Measurements from ENCODE around the gene NXT1.

DNA sequence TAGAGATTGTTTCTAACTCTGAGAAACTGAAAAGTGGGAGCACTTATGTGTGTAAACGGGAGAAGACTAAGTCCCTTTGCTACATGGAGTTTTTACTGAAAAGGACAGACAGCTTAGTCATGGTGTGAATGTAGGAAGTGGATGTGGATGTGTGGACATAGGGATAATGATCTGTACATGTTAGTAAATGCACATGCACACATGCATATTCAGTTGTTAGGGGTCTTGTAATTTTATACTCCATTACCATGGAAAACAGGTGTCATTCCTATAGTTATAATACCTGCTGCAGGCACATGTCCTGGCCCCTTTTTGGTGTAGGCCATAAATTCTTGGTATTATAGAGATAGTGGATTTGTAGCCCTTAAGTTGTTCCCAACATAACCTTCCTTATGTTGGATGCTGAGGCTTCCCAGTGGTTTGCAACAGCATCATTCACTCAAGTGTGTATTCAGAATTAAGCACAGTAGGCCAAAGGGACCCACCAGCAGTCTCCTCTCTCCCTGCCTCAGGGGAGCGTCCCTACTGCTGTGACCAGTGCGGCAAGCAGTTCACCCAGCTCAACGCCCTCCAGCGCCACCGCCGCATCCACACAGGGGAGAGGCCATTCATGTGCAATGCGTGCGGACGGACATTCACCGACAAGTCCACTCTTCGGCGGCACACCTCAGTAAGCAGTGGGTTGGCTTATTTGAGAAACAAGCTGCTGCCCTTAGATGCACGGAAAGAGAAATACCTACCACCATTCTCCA, 18.7 kb downstream of the NXT1 start:
- no peak for TF ChIP-seq OSR1 (CRISPR knock-in tag; IDR thresholded peaks at IDR 0.05)
- no peak for TF ChIP-seq ESRRG (CRISPR knock-in tag; IDR thresholded peaks at IDR 0.05)
- TF ChIP-seq CSDC2 (CRISPR knock-in tag; IDR thresholded peaks at IDR 0.05), result no peak
- TF ChIP-seq, protein P1, sequence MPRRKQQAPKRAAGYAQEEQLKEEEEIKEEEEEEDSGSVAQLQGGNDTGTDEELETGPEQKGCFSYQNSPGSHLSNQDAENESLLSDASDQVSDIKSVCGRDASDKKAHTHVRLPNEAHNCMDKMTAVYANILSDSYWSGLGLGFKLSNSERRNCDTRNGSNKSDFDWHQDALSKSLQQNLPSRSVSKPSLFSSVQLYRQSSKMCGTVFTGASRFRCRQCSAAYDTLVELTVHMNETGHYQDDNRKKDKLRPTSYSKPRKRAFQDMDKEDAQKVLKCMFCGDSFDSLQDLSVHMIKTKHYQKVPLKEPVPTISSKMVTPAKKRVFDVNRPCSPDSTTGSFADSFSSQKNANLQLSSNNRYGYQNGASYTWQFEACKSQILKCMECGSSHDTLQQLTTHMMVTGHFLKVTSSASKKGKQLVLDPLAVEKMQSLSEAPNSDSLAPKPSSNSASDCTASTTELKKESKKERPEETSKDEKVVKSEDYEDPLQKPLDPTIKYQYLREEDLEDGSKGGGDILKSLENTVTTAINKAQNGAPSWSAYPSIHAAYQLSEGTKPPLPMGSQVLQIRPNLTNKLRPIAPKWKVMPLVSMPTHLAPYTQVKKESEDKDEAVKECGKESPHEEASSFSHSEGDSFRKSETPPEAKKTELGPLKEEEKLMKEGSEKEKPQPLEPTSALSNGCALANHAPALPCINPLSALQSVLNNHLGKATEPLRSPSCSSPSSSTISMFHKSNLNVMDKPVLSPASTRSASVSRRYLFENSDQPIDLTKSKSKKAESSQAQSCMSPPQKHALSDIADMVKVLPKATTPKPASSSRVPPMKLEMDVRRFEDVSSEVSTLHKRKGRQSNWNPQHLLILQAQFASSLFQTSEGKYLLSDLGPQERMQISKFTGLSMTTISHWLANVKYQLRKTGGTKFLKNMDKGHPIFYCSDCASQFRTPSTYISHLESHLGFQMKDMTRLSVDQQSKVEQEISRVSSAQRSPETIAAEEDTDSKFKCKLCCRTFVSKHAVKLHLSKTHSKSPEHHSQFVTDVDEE (CRISPR knock-in tag; IDR thresholded peaks at IDR 0.05), result no peak
- no peak for TF ChIP-seq ISL1 (CRISPR knock-in tag; IDR thresholded peaks at IDR 0.05)
- no peak for TF ChIP-seq ZC3H10 (CRISPR knock-in tag; IDR thresholded peaks at IDR 0.05)
- TF ChIP-seq TOX (CRISPR knock-in tag; IDR thresholded peaks at IDR 0.05; ENCODE audit: borderline replicate concordance), result no peak
- TF ChIP-seq, protein P2, sequence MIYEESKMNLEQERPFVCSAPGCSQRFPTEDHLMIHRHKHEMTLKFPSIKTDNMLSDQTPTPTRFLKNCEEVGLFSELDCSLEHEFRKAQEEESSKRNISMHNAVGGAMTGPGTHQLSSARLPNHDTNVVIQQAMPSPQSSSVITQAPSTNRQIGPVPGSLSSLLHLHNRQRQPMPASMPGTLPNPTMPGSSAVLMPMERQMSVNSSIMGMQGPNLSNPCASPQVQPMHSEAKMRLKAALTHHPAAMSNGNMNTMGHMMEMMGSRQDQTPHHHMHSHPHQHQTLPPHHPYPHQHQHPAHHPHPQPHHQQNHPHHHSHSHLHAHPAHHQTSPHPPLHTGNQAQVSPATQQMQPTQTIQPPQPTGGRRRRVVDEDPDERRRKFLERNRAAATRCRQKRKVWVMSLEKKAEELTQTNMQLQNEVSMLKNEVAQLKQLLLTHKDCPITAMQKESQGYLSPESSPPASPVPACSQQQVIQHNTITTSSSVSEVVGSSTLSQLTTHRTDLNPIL (CRISPR knock-in tag; IDR thresholded peaks at IDR 0.05; ENCODE audit: low read depth), result no peak
- no peak for TF ChIP-seq ARNTL (CRISPR knock-in tag; IDR thresholded peaks at IDR 0.05; ENCODE audit: borderline replicate concordance, low read depth)
- no peak for TF ChIP-seq ZNF565 (CRISPR knock-in tag; conservative IDR thresholded peaks at IDR 0.05; ENCODE audit: low read depth)
- no peak for TF ChIP-seq ZFP3 (CRISPR knock-in tag; IDR thresholded peaks at IDR 0.05)
- TF ChIP-seq, protein P3, sequence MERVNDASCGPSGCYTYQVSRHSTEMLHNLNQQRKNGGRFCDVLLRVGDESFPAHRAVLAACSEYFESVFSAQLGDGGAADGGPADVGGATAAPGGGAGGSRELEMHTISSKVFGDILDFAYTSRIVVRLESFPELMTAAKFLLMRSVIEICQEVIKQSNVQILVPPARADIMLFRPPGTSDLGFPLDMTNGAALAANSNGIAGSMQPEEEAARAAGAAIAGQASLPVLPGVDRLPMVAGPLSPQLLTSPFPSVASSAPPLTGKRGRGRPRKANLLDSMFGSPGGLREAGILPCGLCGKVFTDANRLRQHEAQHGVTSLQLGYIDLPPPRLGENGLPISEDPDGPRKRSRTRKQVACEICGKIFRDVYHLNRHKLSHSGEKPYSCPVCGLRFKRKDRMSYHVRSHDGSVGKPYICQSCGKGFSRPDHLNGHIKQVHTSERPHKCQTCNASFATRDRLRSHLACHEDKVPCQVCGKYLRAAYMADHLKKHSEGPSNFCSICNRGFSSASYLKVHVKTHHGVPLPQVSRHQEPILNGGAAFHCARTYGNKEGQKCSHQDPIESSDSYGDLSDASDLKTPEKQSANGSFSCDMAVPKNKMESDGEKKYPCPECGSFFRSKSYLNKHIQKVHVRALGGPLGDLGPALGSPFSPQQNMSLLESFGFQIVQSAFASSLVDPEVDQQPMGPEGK (CRISPR knock-in tag; IDR thresholded peaks at IDR 0.05; ENCODE audit: borderline replicate concordance), result no peak
- TF ChIP-seq, protein P4, sequence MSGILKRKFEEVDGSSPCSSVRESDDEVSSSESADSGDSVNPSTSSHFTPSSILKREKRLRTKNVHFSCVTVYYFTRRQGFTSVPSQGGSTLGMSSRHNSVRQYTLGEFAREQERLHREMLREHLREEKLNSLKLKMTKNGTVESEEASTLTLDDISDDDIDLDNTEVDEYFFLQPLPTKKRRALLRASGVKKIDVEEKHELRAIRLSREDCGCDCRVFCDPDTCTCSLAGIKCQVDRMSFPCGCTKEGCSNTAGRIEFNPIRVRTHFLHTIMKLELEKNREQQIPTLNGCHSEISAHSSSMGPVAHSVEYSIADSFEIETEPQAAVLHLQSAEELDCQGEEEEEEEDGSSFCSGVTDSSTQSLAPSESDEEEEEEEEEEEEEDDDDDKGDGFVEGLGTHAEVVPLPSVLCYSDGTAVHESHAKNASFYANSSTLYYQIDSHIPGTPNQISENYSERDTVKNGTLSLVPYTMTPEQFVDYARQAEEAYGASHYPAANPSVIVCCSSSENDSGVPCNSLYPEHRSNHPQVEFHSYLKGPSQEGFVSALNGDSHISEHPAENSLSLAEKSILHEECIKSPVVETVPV (CRISPR knock-in tag; IDR thresholded peaks at IDR 0.05), result no peak
